HG03558 (cell line): Measurements from ENCODE around the gene PPP2R2C.

Experiments used
- ATAC-seq: cut with Tn5 transposase; IDR thresholded peaks from one replicate; pipeline ENCODE4 v1.9.1; 2021; ENCODE audit warnings: moderate number of reproducible peaks; ENCODE audit not compliant: unreplicated experiment; ENCODE audit errors: extremely low read depth

Gene PPP2R2C

DNA sequence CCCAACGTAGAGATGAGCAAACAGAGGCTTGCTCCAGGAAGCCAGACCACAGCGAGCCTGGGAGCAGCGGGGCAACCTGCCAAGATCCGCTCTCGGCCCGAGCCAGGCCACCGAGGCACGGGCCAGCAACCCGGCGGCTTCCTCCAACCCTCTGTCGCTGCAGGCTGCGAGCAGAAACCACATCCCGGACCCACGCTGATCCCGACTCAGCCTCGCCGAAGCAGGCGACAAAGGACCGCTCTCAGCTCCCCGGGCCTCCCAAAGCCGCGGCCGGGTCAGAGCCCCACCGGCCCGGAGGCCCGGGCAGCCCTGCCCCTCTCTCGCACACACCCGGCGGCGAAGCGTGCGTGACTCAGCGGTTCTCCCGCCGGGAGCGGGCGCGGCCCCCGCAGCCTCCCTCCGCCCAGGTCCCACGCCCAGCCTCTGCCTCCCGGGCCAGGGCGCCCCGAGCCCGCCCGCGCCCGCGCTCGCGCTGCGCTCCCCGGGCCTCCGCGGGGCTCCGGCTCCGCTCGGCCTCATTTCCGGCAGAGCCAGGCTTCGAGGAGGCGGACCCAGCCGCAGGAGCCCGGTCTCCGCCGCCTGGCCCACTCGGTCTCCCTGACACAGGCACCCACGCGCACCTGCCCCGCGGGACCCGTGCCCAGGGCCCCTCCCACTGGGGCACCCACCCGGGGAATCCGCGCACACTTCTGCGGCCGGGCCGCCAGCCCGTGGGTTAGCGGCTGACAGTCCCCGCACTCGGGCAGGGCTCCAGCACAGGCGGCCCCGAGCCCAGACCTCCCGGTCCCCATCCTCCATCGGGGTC is 1.7 kb downstream of the PPP2R2C start:
- no peak for ATAC-seq

DNA sequence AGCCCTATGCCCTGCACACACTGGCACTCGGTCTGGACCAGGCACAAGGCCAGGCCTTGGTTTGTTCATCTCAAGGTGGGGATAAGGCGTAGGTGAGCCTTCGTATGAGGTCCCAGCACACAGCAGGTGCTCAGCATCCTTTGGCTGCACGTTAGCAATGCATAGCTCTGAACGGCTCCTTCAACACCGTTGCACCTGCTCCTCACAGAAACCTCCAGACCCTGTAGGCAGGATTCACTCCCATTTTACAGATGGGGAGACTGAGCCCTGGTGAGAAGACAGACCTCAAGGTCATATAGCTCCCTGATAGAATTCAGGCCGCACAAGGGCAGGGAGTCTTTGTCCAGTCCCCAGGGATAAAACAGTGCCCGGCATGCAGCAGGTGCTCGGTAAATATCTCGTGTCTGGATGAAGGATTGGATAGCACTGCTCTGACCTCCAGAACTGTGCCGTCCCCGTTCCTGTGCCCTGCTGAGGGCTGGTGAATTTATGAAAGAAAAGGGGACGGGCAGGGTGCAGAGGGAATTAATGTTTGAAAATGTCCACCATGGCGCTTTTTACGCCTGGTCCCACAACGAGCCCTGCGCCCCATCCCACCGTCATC is 2.4 kb downstream of the PPP2R2C start:
- no peak for ATAC-seq

DNA sequence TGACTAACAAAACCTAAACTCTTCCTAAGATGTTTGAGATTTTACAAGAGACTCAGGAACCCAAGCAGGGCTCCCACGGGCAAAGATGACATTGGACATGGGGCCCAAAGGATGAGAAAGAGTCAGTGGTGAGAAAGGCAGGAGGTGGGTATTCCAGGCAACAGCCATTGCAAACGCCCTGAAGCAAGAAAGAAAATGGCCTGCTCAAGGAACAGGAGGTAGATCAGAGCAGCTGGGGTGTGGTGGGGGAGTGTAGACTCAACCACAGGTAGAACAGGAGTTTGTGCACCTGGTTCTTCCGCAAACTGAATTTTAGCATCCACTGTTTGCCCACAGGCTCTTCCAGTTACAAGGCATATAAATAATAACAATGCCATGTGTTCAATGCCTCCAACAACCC is 3.3 kb downstream of the PPP2R2C start:
- no peak for ATAC-seq

DNA sequence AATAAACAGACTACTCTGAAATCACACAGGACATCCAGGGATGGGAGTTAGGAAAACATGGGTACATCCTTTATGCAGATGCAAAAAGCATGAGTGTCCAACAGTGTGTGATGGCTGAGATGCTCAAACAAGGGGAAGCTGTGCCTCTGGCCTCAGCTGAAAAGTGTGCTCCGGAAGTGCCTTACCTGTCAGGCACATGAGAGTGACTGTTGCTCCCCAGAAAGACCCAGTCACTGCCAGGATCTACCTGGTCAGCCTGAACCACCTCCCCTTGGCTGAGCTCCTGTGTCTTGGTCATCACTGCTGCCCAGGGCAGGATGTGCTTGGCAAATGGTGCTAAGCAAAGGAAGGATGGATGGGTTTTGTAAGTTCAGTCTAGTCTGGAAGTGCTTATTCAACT is 4.0 kb downstream of the PPP2R2C start:
- no peak for ATAC-seq

DNA sequence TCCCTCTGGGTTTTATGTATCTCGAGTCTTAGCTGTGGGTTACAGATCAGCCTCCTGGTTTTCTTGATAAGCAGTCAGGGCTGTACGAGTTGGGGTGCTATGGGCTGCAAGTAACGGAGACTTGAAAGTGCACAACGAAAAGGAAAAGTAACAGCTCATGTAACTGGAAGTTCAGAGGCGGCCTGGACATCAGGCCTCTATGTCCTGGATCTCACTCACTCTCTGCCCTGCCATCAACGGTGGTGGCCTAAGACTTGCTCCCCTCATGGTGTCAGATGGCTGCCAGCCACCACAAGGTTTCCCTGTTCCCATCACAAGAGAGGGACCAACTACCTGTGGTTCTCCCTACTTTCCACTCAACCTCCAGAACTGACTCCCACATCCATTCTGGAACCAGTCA is 4.8 kb downstream of the PPP2R2C start:
- ATAC-seq, result no peak

DNA sequence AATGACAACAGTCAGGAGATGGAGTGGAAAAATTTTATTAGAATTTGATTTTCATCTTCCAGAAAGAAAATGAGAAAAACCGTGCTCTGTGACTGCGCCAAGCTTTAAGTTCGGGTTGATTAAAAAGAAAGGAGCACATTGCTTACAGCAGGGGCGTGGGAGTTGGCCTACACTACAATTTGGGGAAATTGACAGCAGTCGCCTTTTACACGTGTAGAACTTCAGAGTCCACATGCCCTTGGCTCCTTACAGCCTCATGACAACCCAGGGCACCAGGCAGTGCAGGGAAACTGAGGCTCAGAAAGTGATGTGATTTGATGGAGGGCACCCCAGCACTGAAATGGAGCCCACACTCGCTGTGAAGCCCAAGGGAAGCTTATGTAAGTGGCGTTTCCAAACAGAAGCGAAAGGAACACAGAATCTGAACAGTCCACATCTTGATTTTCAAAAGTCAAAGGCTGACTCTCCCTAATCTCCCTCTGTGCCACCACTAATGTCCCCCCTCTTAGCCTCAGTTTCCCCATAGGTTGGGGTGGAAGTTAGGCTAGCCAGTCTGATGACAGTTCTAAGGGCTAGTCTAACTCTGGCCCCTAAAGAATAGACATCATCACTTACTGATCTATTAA is 5.5 kb downstream of the PPP2R2C start:
- no peak for ATAC-seq

DNA sequence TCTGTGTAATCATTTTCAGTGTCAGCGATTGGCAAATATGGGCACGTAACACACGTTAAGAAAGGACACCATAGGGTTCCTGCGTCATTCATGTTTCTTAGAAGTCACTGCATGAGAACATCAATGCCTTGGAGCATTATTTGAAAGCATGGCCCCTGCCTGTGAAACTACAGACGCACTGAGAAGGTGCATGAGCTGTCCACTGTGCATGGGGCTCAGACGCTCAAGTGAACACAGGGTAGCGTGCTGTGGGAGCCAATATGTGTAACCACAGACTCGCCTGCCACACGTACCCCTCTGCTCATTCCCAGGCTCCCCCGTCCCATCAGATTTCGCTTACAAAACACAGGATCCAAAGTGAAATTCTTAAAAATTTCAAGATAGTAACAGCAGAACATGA is 6.5 kb downstream of the PPP2R2C start:
- ATAC-seq, result no peak

DNA sequence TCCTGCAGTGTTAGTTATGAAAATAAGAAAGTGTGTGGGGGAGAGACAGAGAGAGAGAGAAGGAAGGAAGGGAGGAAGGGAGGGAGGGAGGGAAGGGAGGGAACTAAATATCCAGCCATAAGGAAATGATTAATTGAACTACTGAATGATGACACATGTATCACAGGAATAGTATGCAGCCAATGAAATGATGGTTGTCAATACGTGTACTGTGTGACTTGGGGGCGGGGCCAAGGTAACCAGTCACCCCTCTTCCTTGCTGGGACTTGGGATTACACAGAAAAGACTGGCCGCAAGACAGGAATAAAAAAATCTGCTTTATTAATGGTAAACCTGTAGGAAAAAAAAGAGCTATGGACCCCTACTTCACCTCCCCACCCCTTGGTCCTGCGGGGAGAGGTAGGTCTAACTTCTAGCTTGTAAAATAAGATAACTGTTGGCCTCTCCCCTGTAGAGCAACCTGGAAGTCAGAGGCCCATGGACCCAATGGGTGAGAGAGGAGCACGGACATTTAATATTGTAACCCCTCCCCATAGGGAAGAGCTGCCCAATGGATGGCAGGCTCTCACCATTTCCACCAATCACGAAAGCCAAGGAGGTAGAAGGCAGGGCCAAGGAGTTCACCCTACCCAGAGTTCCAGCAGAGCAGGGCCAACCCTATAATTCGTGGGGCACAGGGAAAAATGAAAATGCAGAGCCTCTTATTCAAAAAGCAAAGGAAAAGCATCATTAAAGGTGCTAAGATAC is 7.4 kb downstream of the PPP2R2C start:
- no peak for ATAC-seq

DNA sequence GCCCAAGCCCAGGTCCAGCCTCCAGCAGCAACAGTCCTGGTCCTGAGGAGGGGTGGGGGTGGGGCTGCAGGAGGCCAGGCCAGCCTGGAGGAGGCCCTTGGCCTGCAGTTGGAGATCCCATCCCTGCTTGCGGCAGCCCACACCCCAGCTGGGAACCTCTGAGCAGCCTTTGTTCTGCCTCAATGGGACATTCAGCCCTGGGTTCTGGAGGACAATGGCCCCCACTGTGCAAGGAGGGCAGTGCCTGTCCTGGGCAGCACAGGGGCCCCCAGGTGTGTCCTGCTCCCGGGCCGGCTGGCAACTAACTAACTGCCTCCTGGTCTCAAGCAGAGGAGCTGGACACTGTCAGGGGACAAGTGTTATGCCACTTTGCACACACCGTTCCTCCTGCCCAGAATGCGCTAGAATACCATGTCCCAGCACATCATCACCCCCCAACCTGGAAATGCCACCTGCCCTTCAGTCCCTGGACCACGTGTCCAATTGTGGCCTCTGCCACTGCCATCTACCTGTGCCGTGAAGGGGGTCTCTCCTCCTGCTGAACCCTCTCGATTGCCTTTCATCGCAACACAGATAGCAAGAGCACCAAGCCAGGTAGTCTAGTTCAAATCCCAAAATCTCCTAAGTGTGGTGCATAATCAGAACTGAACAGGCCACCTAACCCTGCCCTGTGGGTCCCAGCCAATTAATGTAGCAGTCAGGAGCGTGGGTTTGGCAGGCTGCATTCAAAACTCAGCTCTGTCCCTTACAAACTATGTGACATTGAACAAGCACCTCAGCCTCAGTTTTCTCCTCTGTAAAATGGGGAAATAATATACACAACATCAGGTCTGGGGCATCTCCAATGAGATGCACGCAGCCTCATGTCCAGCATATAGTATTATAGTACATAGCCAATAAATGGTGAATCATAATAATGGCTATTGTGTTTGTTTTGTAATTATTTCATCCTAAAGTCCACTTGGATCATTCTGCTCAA is 8.8 kb downstream of the PPP2R2C start:
- ATAC-seq, result no peak

DNA sequence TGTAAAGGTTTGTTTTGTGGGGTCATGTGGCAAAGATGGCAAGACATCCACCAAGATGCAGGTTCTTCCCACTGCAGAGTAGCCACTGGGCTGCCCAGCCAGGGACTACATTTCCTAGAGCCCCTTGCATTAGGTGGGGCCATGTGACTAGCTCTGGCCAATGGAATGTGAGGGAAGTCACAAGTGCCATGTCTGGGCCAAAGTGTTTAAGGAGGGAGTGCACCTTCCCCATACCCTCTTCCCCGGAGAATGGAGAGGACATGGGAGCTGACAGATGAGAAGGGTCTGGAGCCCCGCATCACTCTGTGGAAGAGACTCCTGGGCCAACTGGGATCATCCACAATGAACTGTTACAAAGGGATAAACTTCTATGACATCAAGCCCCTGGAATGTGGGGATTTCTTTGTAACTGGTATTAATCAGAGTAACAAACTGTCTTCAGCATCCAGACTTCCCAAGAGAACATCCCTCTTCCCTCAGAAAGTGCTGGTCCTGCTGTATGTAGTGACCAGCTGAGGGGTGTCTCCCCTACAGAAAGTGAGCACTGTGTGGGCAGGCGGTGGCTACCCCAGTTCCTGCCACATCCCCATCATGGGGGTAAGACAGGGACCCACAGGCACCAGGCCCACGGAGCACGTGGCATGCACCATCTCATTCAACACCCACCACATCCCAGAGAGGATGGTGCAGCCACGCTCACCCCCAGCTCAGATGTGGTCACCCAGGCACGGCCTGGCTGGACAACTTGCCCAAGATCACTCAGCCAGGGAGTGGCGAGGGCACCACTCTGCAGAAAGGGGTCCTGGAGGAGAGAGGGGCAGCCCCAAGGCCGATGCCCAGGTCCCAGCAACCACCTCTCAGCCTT is 10.9 kb downstream of the PPP2R2C start:
- no peak for ATAC-seq

DNA sequence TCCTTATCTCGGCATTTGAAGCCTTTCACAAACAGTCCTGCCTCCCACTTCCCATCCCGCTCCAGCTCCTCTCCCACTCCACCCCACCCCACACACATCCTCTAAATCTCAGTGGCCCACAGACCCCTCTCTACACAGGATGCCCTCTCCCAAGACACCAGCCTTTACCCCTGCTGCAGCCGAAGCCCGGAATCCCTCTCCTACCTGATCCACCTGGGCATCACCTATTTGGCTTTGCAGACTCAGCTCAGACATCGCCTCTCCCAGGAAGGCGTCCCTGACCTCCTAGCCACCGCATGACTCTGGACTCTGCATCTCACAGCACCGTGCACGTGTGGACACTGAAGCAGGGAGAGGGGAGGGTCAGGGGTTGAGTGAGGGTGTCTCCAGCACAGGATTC is 11.5 kb downstream of the PPP2R2C start:
- ATAC-seq, result no peak

DNA sequence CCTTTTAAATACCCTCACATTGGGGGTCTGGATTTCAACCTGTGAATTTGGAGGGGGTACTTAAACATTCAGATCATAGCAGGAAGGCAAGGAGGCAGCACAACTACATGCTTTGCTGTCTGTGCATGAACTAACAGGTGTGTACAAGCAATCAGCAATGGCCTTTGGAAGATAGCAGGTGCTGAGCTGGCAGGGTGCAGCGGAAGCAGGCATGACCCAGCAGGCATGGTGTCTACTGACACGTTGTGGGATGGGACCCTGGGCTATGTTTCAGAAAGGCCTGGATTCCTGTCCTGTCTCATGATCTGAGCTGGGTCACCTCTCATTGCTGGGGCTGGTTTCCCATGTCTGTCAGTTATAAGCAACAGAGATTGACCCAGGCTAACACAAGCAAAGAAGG is 13.9 kb downstream of the PPP2R2C start:
- no peak for ATAC-seq

DNA sequence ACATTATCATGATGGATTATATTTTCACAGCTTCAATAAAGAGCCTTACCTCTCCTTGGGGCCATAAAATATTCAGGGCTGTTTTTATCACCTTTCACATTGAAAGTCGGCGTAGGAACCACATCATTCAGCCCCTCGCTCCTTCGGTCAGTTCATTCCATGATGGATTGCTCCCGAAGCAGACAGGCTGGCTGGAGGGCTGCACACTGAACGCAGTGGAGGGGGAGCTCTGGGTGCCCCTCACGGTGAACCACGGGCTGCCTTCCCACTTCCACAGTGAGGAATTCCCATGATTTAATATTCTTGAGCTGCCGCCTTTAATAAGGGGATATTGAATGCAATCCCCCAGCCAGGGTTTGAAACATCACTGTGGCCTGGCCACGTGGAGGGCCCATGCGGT is 16.0 kb downstream of the PPP2R2C start:
- no peak for ATAC-seq

DNA sequence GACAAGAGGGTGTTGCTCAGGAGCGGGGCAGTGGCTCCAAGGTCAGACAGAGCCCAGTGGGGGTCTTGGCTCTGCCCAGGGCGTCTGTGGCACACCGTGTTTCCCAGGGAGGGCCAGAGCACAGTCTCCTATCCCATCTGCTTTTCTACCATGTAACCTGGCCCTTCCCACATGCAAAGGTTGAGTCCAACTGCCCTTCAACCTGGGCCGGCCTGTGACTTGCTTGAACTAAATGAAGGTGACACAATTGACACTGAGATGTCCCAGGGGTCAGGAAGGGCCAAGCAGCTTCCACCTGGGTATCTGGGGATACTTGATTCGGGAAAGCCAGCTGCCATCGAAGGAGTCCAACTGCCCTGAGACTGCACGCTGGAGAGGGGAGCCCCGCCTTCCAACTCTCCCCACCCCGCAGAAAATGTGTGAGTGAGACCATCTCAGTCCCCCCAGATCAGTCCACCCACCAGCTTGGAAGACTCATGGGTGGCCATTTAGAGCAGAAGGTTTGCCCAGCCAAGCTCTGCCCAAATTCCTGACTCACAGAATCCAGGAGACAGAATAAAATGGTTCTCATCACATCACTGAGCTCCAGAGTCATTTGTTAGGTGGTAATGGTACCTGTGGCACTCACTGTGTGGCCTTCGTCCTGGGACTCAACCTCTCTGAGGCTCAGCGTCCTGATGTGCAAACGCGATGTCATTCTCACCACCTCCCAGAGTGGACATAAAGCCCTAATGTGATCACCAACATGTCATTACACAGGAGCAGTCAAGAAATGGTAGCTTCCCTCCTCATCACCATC is 18.1 kb downstream of the PPP2R2C start:
- ATAC-seq, result no peak

DNA sequence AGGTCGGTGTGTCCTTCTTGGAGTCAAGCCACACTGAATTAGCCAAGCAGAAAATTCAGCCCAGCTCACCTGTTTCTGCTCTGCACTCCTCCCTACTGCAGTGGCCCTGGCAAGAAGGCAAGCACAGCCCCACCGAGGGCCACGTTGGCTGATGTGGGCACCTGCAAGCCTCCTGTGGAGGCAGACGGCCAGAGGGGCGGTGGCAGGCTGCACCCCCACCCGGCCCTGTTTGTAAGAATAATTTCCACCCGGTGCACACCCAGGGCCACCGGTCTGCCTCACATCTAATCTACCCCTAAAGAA is 18.8 kb downstream of the PPP2R2C start:
- no peak for ATAC-seq

DNA sequence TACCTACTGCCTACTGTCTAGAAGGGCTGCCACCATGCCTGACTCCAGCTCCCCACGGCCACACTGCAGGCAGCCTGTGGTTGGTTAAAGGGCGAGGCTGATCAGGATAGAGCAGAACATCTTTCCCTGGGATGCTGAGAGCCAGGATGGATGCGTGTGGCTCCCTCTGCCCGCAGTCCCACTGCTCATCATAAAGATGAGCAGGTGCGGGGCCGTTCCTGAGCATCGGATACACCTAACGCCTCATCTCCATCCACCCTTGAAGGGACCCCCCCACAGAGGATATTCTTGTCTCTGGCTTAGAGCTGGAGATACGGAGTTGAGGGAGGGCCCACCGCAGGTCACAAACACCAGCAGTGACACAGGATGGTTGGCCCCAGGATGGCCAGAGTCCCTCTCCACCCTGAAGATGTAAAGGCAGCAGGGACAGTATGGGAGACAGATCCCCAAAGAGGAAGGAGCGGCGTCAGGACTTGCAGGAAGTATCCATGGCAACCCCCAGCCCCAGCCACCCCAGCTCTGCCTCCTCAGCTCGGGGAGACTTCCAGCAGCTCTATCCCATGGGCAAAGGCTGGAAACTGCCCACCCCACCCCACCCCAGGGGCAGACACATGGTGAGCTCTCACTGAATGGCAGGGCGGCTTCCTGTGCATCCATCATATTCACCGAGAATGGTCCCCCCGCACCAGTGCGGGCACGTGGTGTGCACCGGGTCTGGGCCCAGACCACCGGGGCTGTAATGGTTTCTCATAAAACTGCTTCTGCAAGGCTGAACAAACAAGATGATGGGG is 19.3 kb downstream of the PPP2R2C start:
- ATAC-seq, result no peak

DNA sequence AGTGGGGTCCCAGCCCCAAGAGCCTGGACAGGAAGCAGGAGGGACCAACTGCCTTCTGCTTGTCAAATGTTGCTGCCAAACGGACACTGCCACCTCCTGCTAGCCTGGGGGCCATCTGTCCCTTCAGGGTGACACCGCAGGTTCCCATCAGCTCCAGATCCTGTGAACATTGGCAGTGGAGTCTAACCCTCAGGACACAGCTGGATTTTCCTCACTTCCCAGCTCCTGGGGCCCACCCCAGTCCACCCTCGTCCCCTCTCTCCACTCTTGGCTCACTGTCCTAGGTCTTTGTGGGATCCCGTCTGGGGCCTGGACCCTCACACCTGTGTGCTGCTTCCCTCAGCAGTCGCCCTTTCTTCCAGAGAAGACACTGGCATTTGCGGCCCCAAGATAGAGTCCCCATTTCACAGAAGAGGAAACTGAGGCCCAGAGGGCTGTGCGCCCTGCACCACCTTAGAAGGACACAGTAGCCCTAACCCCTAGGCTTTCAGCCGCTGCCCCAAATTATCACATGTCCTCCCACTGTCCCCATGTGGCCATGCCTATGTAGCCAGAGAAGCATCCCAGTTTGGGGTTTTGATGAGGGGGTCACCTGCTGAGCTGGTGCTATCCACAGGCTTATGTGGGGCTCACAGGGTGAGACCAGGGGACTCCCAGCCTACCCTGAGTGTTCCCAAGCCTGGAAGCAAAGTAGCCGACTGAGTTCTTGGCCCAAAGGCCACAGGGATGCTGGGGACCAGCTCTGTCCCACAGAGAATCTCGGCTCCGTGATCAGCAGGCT is 20.1 kb downstream of the PPP2R2C start:
- ATAC-seq, result no peak
